ENCODE data around the gene CC2D2B. TPM values are rescaled to one million over a fixed set of nuclear protein-coding genes. Genes with fewer than 3 reads are reported as not detected.

Gene CC2D2B
- total RNA-seq, 2 donors from 2014 or later, result 0.15 to 0.48 TPM

DNA sequence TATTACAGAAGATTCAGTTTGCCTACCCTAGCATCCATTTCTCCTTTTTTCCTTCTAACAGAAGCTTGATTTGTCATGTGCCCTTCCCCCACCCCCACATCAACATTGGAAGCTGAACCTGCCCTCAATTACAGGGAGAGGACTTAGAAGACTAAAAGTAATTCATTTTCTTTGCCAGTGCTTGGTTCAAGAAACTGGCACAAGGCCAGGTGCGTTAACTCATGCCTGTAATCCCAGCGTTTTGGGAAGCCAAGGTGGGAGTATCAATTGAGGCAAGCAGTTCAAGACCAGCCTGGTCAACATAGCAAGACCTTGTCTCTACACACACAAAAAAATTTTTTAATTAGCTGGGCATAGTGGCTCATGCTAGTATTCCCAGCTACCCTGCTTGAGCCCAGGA lies 168.2 kb downstream of the CC2D2B start:
- intact Hi-C loops (cut with DNase I), result no loop called here
- no peak for DNase-seq

DNA sequence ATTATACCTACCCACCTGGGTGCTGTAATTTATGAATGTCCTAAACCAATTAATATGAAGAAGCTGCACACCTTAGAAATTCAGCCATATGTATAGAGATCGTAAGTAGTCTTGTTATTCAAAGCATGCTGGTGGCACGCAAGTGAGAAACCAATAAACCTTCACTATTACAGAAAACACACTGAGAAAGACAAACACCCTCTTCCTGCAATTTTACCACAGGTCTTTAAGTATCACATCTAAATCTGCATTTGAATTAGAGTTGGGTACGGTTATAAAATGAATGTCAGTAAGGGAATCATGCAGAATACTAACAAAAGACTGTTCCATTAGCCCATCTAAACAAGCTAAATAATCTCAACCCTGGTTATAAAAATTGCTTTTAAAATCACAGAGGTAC lies 169.4 kb downstream of the CC2D2B start:
- TF ChIP-seq, protein P1, sequence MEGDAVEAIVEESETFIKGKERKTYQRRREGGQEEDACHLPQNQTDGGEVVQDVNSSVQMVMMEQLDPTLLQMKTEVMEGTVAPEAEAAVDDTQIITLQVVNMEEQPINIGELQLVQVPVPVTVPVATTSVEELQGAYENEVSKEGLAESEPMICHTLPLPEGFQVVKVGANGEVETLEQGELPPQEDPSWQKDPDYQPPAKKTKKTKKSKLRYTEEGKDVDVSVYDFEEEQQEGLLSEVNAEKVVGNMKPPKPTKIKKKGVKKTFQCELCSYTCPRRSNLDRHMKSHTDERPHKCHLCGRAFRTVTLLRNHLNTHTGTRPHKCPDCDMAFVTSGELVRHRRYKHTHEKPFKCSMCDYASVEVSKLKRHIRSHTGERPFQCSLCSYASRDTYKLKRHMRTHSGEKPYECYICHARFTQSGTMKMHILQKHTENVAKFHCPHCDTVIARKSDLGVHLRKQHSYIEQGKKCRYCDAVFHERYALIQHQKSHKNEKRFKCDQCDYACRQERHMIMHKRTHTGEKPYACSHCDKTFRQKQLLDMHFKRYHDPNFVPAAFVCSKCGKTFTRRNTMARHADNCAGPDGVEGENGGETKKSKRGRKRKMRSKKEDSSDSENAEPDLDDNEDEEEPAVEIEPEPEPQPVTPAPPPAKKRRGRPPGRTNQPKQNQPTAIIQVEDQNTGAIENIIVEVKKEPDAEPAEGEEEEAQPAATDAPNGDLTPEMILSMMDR (IDR thresholded peaks at IDR 0.05), result no peak
- intact Hi-C loops (cut with DNase I), result no loop called here

More for the DNA sequence above, 168.2 kb downstream of the CC2D2B start:
- TF ChIP-seq, protein P1 (IDR thresholded peaks at IDR 0.05), result no peak
- H3K9me3 ChIP-seq, result no peaks in the 10 kb centered on the region
- H3K27ac ChIP-seq, result no peak overlapping the region
- no peaks in the 10 kb centered on the region for H3K36me3 ChIP-seq
- no peak overlapping the region for H3K9ac ChIP-seq (ENCODE audit: low read depth in 2 of 2, low read length in 2 of 2)
- no peak overlapping the region for H3K4me3 ChIP-seq
- no peaks in the 10 kb centered on the region for H3K27me3 ChIP-seq
- H3K4me1 ChIP-seq, result no peaks in the 10 kb centered on the region

DNA sequence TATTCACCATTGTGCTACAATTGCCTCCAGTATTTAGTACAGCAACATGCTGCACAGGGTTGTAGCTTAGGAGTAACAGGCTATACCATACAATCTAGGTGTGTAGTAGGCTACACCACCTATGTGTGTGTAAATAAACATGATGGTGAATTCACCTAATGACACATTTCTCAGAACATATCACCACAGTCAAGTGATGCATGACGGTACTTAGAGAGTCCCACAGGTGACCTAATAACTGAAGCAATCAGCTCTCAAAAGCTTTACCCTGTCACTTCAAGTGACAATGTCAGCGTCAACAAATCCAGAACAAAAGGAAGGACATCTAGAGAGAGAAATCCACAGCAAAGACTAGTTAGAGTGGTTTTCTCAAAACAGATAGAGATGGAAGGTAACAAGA lies 174.4 kb downstream of the CC2D2B start:
- no peaks in the 10 kb centered on the region for H3K4me1 ChIP-seq
- no peaks in the 10 kb centered on the region for H3K9me3 ChIP-seq
- H3K27me3 ChIP-seq, result no peaks in the 10 kb centered on the region
- H3K36me3 ChIP-seq, result no peaks in the 10 kb centered on the region
- H3K27ac ChIP-seq, result no peak overlapping the region
- H3K4me3 ChIP-seq, result no peak overlapping the region
- no peak overlapping the region for H3K9ac ChIP-seq (ENCODE audit: low read depth in 2 of 2, low read length in 2 of 2)
- TF ChIP-seq, protein P1 (IDR thresholded peaks at IDR 0.05), result no peak
- no peak for DNase-seq
- intact Hi-C loops (cut with DNase I), result no loop called here

More for the DNA sequence above, 169.4 kb downstream of the CC2D2B start:
- Histone ChIP-seq H3K27me3 (no peaks in the 10 kb centered on the region), H3K4me3 (no peak overlapping the region), H3K9me3 (no peaks in the 10 kb centered on the region), H3K4me1 (no peaks in the 10 kb centered on the region), H3K27ac (no peak overlapping the region), H3K36me3 (no peaks in the 10 kb centered on the region), H3K9ac (ENCODE audit: low read depth in 2 of 2, low read length in 2 of 2) (no peak overlapping the region)
- DNase-seq, result no peak

Small RNA genes within 50 kb of the gene (microRNA-seq; reads per million reads assigned to microRNA genes)
- gene MIR3157, result 14.9 reads per million, percentile 24 among the genes with 10 or more reads in this experiment

Other genes with a start within 250 kb of the CC2D2B start
- gene TCTN3, start 214.0 kb upstream of the CC2D2B start, total RNA-seq, result 10 to 100 TPM; 32.0 to 40.7 TPM
- gene ENTPD1, start 151.8 kb upstream of the CC2D2B start, total RNA-seq, result 10 to 100 TPM in 1 of 2 donors, 1 to 10 TPM in 1; 4.5 to 10.8 TPM
- 1 to 10 TPM; 5.0 to 8.9 TPM for gene CCNJ, start 135.6 kb downstream of the CC2D2B start, total RNA-seq
- gene ZNF518A, start 222.3 kb downstream of the CC2D2B start, total RNA-seq, result 10 to 100 TPM; 28.5 to 29.4 TPM